NCI-H1436 (cell line): ENCODE results near the gene BIRC5.
"Not testable (repeated sequence)": the region's sequence is repeated elsewhere in the genome, so short reads cannot be mapped to it uniquely, and the experiment has no call there.

Experiments
- DNase-seq: peaks from one replicate; lab custom pipeline; 2025; lab: John Stamatoyannopoulos, UW

BIRC5 gene

DNA sequence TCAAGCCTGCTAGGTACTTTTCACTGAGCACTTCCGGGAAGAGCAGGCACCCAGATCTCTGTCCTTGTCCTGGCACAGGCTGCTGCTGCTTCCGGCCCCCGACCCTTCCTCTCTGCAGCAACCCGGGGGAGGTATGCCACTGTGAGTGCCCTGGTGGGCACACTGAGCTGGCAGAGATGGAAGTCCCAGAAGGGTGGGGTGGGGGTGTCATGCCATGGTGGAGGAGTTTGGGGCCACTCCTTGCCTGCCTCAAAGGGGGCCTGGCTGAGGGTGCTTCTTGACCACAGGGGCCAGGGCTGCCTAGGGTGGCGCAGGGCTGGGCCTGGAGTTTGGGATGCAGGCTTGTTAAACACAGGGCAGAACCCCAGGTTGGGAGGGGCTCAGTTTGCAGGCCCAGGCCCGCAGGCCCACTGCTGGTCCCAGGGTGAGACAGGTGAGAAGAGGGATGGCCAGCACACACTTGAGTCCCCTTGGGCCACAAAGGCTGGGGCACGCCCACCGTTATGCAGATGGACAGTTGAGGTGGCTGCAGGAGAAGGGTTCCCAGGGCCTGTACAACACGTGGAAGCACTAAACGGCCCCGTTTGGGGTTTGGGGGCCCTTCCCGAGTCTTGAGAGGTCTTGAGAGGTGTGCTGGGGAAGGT, 26.1 kb downstream of the BIRC5 start:
- DNase-seq, result no peak

DNA sequence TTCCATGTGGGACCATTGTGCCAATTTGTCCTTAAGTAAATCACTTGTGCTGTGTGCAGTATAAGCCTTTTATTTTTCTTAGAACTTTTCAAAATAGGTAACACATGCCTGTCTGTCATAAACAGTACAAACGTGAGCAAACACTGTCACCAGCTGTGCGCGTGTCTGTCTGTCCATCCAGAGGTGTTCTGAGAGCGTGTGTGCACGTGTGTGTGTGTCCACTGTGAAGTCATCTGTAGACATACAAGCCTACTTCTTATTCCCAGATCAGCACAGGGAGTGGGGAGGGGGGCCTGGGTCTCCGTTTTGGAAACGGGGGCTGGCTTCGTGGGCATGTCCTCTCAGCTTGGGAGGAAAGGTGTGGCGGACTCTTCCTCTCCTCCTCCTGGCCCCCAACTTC, 26.8 kb downstream of the BIRC5 start:
- DNase-seq, result no peak

DNA sequence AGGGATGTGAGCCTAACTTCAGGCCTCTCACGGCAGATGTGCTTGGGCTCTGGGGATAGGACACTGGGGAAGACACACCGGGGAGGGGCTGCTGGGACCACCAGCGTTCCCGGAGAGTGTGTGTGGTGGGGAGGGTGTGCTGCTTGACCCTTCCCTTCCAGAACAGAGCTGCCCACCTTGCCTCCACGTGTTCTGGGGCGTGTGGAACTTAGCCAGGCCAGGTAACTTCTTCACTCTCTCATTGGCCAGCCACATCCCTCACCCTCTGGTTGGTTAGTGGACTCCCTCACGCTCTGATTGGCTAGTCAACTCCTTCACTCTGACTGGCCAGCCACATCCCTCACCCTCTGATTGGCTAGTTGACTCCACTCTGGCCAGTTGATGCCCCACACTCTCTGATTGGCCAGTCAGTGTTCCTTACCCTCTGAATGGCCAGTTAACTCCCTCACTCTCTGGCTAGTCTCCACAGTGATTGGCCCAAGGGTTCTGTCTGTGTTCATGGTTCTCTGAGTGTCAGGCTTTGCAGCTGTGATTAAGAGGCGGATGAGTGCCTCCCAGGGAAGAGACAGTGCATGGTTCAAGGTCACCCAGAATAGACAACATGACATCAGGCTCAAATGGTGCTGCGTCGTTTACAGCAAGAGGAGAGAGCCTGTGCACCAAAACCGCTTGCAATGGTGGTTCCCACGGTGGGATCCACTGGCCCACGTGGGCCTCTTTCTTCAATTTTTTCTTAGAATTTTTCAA, 27.4 kb downstream of the BIRC5 start:
- peak; percentile 14 for DNase-seq

DNA sequence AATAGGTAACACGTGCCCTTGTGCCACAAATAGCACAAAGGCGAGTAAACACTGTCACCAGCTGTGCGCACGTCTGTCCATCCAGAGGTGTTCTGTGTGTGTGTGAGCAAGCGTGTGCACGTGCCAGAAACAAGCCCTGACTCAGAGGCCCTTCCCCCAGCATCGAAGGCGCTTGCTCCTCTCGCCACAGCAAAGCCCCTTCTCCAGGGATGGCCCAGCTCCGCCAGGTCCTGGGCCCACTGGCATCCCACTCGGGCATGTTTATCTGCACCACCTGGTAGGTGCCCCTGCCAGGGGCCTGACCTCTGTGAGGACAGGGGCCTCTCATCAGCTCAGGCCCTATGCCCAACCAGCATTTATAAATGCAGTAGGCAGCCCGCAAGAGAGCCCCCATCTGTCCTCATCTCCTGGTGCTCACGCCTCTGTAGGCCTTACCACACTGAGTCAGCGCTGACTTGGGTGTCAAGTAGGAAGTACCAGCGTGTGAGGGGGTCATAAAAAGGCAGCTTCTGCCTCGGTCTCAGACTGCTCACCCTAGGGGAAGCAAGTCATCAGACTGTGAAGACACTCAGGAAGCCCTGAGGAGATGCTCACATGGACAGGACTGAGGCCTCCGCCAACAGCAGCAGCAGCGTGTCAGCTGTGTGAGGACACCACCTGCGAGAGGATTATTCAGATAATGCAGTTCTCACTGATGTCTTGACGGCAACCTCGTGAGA, 28.1 kb downstream of the BIRC5 start:
- no peak for DNase-seq

DNA sequence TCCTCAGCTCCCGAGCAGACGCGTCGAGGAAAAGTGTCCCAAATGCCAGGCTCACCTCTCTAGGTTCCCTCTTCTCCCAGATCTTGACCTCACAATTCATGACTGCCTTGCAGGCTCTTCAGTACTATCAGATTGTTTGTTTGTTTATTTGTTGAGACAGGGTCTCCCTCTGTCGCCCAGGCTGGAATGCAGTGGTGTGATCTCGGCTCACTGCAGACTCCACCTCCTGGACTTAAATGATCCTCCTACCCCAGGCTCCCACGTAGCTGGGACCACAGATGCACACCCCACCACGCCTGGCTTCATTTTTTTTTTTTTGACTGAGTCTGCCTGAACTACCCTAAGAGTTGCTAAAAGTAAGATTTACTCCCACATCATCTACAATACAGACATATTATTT, 33.3 kb downstream of the BIRC5 start:
- DNase-seq, result no peak

DNA sequence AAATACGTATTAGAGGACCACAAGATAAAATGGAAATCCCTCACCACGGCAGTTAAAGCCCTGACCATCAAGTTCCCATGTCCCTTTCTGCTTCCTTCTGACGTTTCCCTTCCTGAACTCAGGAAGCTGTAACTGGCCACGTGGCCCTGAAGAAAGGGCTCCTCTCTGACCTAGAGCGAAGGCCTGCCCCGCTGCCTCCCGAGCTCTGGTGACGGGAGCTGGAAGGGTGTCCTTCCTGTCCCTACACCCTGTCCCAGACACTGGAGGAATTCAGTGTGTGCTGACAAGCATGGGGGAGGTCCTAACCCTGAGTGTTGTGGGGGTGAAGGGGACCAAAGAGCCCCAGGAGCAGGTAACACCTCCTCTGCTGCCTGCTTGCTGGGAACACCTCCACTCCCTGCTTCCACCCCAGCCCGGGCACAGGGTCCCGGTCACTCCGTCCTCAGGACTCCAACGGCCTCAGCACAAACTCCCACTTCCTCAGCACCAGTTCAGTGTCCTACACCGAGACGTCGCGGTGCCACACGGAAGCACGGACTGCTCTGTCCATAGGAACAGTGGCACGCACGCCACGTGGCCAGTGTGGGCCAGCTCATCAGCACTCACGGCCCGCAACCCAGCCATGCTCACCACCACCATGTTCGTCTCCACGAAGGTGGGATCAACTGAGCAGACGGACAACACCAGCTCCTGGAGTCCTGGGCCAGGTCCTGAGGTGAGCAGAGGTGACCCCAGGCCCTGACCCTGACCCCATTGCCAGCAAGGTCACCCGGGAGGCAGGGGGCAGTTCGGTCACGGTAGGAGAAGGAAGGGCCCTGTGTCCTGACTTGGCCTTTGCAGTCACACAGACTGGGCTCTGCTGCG, 34.2 kb downstream of the BIRC5 start:
- no peak for DNase-seq

DNA sequence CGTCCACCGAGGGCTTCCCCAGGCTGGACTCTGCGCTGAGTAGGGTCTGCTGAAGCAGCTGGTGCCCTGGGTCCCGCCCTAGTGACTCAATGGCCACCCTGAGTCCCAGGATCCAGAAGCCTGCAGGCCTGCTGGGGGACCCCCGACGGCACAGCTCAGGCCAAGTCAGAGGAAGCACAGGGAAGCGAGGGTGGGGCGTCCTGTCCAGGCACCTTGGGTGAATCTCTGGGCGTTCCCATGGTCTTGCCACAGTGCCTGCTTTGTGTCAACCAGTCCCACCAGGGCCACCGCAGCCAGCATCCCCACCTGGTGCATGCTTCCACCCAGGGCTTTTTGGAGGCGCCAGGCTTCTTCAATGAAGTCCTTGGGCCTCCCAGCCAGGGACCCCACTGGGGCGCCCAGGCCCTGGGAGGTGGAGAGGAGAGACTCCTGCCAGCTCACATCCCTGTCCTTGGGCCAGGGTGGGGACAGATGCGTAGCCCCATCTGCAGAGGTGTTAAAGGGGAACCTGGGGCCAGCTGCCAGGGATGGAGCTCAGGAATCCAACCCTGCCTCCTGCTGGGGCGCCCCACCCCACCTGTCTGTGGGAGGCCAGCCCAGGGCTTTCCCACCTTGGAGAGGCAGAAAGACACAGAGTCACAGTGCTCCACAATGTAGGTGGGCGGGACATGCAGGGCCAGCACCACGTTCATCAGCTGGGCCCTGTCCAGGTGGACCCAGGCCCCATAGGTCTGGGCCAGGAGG, 35.2 kb downstream of the BIRC5 start:
- DNase-seq, result no peak

DNA sequence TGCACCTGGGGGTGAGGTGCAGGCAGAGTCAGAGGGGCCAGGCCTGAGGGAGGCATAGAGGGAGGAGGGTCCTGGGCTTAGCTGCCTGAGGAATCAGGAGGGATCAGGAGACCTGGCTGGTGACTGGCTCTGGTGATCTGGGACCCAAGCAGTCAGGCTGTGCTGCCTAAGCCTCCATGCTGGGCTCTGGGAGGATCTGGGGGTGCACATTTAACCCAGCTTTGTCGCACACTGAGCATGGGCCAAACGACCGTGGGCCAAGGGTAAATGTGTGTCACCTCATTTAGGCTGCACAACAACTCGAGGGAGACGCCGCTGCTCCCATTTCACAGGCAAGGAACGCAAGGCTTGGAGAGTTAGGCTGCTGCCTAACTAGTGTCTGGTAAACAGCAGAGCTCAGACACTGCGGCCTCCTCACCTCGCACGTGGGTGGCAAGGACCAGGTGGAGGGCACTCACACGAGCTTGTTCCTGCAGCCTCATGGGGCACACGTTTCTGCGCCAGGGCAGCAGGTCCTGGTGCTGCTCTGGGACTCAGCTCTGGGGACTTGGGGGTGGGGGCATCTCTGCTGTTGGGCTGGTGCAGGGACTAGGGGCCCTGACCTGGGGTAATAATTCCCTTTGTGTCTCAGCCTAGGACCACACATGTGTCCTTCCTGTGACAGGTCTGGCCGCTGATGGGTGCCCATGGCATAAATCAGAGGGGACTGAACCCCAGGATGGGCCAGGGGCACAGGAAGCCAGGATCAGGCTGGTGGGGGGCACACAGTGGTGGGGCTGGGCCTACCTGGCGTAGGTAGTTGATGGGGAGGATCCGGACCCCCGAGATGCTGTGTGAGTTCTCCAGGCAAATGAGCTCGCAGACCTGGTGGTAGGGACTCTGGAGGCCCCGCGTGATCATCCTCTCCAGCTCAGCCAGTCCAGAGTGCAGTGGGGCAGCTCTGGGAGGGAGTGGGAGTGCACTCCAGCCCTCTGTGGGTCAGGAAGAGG, 36.1 kb downstream of the BIRC5 start:
- DNase-seq, result no peak

DNA sequence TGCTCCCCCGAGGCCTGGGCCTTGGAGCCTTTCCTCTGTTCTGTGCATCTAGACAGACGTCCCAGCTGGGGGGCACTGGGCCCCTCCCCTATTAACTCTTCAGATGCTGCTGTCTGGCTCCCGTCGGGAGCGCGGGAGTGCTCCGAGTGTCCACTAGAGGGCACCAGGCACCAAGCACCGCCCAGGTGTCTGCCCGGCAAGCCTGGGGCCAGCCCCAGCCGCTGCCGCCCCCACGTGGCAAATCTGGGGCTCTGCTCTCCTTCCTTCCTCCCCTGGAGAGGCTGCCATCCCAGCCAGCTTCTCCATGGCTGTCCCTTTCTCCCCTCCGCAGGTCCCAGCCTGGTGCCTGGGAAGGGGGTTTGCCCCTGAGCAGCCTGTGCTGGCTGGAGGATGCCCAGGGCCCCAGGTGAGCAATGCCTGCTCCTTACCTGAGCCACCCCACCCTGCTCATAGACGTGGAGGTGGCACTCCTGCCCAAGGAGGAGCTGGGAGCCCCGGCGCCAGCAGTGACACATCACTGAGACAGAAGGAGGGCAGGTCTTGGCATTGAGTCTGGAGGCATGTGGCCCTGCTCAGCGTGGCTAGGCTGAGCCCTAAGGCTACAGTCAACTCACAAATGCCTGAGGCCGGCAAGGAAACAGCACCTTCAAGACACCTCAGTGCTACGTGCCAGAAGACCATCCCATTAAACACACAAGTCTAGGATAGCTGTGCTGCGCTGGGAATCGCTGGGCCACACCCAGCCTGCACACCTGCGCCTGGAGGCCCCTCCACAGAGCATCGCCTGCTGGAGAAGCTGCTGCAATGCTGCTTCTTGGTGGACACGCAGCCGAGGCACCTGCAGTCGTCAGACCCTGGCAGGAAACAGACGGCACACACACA, 37.1 kb downstream of the BIRC5 start:
- peak; percentile 85 for DNase-seq

DNA sequence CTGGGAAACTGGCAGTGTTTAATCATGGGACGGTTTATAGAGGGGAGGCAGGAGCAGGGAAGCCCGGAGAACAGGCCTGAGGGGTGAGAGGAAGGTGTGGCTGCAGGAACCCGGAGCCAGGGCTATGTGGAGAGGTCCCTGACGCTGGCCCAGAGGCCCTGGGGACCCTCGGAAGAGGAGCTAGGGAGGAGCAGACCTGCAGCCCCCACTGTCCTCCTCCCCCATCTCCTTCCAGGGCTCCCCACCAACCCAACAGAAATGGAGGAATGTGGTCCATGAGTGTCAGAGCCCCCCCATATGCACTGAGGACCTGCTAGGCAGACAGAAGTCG, 37.7 kb downstream of the BIRC5 start:
- DNase-seq, result no peak

DNA sequence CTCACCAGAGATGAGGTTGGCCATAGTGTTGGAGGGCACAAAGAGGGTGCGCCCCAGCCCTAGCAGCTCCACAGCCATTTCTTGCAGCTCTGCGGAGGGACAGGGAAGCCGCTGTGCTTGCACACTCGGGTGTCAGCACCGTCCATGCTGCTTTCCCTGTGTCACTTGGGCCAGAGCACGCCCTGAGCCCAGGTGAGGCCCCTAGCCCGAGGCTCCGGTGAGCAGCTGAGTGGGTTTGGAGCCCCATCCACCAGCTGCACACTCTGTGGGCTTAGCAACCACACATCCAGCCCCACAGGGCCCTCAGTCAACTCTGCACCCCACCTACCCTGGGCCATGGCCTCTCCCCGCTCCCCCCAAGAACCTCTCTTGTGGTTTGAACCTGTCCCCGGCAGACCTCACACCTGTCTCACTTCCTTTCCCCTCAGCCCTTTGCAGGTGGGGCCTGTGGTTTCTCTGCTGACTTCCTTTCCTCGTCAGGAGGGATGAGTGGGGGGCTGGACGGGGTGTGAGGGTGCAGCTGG, 38.1 kb downstream of the BIRC5 start:
- DNase-seq, result no peak

DNA sequence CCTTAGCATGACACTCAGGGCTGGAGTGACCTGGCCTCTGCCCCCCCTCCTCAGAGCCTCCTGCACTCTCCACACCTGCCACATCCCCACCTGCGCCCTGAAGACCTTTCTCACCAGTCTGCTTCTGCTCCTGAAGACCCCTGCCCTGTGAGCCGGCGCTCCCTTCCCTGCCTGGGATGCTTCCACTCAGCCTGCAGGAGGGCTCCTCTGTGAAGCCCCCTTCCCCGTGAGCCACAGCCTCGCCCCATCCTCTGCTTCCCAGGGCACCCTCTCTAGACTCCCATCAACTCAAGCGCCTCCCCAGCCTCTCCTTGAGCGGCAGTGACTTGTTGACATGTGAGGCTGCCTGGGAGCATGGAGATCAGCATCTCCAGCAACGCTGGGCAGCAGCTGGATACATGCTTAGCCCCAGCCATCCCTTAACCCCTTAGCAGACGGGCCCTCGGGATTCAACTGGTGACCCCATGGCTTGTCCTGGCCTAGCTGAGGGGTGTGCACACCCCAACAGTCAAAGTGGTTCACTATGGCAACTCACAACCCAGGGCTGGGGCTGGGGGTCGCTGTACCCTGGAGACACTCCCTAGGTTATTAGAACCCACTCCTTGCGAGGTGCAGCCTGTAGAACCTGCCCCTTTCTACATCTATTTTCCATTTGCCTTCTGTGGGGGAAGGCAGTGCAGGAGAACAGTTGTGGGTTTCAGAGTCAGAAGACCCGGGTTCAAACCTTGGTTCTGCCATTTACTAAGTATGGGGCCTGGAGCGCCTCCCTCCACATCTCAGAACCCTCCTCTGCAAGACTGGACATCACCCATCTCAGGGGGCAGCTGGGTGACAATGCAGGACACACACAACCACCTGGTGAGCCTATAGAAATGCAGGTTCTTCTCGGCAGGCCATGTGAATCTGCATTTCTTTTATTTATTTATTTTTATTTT, 38.9 kb downstream of the BIRC5 start:
- DNase-seq, result no peak

DNA sequence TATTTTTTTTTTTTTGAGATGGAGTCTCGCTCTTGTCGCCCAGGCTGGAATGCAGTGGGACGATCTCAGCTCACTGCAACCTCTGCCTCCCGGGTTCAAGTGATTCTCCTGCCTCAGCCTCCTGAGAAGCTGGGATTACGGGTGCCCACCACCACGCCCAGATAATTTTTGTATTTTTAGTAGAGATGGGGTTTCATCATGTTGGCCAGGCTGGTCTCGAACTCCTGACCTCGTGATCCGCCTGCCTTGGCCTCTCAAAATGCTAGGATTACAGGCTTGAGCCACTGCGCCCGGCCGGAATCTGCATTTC, 39.5 kb downstream of the BIRC5 start:
- DNase-seq, result not testable (repeated sequence)

DNA sequence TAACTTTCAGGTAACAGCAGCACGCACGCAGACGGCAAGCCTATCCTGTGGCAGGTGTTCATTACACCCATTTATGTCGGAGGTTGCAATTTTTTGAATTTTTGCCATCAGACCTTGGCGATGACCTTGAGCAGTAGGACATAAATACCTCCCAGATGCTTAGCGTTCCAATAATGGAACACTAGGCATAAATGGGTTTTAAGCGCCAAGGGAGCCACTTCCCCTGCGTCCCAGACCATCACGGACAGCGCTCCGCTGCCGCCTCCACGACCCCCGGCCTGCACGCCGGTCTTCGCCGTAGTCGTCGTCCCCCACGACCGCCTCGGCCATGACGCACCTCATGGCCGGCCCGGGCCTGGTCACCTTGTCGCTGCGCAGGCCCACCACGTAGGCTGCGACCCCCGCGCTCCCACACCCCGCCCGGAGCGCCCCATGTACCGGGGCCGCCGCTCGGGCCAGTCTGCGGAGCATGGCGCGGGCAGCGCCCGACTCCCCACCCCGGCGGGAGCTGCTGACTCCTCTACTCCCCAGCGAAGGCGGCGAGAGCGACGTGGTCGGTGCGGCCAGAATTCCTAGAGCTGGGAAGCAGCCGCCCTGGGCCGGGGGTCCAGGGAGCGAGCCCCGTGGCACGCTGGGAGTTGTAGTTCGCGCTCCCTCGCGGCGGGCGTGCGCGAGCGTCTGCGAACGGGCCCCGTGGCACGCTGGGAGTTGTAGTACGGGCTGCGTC, 40.1 kb downstream of the BIRC5 start:
- DNase-seq, result peak; percentile 71

DNA sequence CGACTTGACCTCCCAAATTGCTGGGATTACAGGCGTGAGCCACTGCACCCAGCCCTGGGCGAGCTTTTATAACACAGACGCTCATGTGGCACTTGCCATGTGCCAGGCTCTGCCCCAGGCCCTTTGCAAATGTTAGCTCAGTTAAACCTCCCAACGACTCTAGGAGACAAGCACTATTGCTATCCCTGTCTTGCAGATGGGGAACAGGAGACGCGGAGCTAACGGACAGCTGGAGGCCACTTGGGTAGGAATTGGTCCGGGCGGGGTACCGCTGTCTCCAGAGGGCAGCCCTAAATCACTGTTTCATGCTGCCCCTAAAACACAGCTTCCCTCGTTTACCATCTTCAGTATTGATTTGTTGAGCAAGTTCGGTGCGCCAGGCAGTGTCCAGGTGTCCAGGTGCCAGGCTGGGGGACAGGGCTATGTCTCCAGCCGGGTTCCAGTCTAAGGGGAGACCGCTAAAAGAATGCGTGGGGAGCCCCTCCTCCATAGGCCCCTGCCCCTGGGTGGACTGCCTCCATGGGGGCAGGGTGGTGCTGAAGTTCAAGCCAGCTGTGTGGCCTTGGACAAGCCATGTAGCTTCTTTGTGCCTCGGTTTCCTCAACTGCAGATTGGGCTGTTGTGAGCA, 41.1 kb downstream of the BIRC5 start:
- DNase-seq, result no peak

DNA sequence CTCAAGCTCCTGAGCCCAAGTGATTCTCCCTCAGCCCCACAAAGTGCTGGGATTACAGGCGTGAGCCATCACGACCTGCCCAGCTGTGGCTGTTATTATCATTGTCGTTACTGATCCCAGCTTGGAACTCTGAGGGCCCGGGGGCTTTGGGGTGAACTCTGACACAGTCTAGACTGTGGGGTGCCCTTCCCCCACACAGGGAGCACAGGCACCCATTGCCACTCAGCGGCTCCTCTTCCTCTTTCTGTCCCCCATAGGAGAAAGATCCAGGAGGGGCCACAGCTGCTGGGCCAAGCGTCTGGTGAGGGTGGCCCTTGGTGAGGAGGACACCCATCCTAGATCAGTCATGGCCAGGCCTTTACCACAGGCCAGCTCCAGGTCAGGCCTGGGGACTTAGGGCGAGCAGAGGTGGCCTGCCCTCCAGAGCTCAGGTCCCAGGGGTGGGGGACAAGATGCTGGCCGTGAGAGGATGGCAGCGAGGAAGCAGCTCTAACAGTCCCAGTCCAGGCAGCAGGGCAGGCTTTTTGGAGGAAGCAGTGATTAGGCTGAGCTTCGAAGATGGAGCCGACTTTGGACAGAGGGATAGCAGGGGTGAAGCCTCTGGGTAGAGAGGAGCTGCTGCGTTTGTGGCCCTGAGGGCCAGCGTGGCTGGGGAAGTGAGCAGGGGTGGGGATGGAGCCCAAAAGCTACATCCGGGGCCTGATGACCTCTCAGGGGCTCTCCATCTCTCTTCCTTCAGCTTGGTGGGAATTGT, 42.1 kb downstream of the BIRC5 start:
- DNase-seq, result no peak
